HEK293 (cell line): ENCODE results near the gene FNDC3A.
"Not testable (repeated sequence)": the region's sequence is repeated elsewhere in the genome, so short reads cannot be mapped to it uniquely, and the experiment has no call there.

ENCODE experiments used
- CTCF ChIA-PET: fragments of 350-600 bp; formaldehyde crosslinking; extraction: SDS; loops from one replicate; lab custom pipeline; 2021; ENCODE audit warnings: antibody characterized with exemption; lab: Yijun Ruan, JAX
- POLR2A ChIA-PET: fragments of 300-600 bp; formaldehyde crosslinking; extraction: SDS; loops from one replicate; lab custom pipeline; 2020; ENCODE audit warnings: antibody characterized with exemption, inconsistent platforms; lab: Yijun Ruan, JAX
- H3K27ac ChIP-seq: fragments of 200-500 bp; sonication (Bioruptor generic); 2 replicates; pipeline ENCODE4 v1.5.1; 2014; ENCODE audit warnings: low read depth, low read length, control low read depth, inconsistent platforms; ENCODE audit errors: extremely low read depth
- H3K36me3 ChIP-seq, 2 experiments: fragments of 200-500 bp in 1 of 2; sonication (Bioruptor generic) in 1 of 2; 1 replicate in 1 of 2; 2 replicates in 1 of 2; pipeline ENCODE4 v1.5.1; 2014 to 2017; ENCODE audit warnings: inconsistent platforms in 2 of 2, low read length in 2 of 2; ENCODE audit not compliant: control insufficient read depth in 2 of 2, insufficient read depth in 1 of 2
- H3K4me1 ChIP-seq: fragments of 200-500 bp; sonication (Bioruptor generic); 2 replicates; pipeline ENCODE4 v1.5.1; 2014; ENCODE audit warnings: mild to moderate bottlenecking, low read length, inconsistent platforms; ENCODE audit not compliant: control insufficient read depth, insufficient read depth
- H3K4me3 ChIP-seq: 2 replicates; pipeline ENCODE4 v1.5.1; 2011; ENCODE audit warnings: low read depth, mild to moderate bottlenecking, control low read depth, low read length, moderate library complexity
- H3K9me3 ChIP-seq: fragments of 200-500 bp; sonication (Bioruptor generic); 2 replicates; pipeline ENCODE4 v1.5.1; 2014; ENCODE audit warnings: low read depth, low read length, inconsistent platforms; ENCODE audit not compliant: control insufficient read depth, insufficient read depth
- GLIS2 ChIP-seq: fragments of 450-650 bp; formaldehyde crosslinking; IDR thresholded peaks from 2 replicates; pipeline ENCODE4 v1.5.1; 2016; ENCODE audit warnings: missing biosample characterization, missing genetic modification characterization
- SETDB1 ChIP-seq: IDR thresholded peaks from one replicate; pipeline ENCODE4 v1.6.1; 2017; ENCODE audit warnings: mild to moderate bottlenecking, low read length, moderate library complexity, mixed read lengths; ENCODE audit not compliant: insufficient read length
- TRIM28 ChIP-seq: IDR thresholded peaks from 2 replicates; pipeline ENCODE4 v1.6.1; 2011; ENCODE audit warnings: low read length, control low read depth, borderline replicate concordance
- ZBTB1 ChIP-seq: fragments of 450-650 bp; formaldehyde crosslinking; IDR thresholded peaks from 2 replicates; pipeline ENCODE4 v1.5.1; 2016; ENCODE audit warnings: missing biosample characterization, missing genetic modification characterization
- ZFP37 ChIP-seq: fragments of 450-650 bp; formaldehyde crosslinking; IDR thresholded peaks from 2 replicates; pipeline ENCODE4 v1.5.1; 2016; ENCODE audit warnings: missing biosample characterization, missing genetic modification characterization
- ZNF169 ChIP-seq: fragments of 450-650 bp; formaldehyde crosslinking; IDR thresholded peaks from 2 replicates; pipeline ENCODE4 v1.5.1; 2016; ENCODE audit warnings: missing biosample characterization, missing genetic modification characterization
- ZNF48 ChIP-seq: fragments of 450-650 bp; formaldehyde crosslinking; IDR thresholded peaks from 2 replicates; pipeline ENCODE4 v1.5.1; 2016; ENCODE audit warnings: missing biosample characterization, missing genetic modification characterization
- ZNF561 ChIP-seq: fragments of 450-650 bp; IDR thresholded peaks from 2 replicates; pipeline ENCODE4 v1.5.1; 2018; ENCODE audit warnings: missing biosample characterization, missing genetic modification characterization, borderline replicate concordance
- ZNF747 ChIP-seq: fragments of 450-650 bp; formaldehyde crosslinking; IDR thresholded peaks from 2 replicates; pipeline ENCODE4 v1.5.1; 2016; ENCODE audit warnings: missing biosample characterization, missing genetic modification characterization
- TF ChIP-seq, protein P1 (sequence below): fragments of 450-650 bp; formaldehyde crosslinking; conservative IDR thresholded peaks from 2 replicates; pipeline ENCODE4 v1.5.1; 2016; ENCODE audit warnings: low read depth, missing biosample characterization, missing genetic modification characterization
- TF ChIP-seq, protein P2 (sequence below): fragments of 450-650 bp; formaldehyde crosslinking; IDR thresholded peaks from 2 replicates; pipeline ENCODE4 v1.5.0; 2017; ENCODE audit warnings: missing biosample characterization, missing genetic modification characterization, borderline replicate concordance
- TF ChIP-seq, protein P3 (sequence below): fragments of 450-650 bp; formaldehyde crosslinking; IDR thresholded peaks from 2 replicates; pipeline ENCODE4 v1.5.1; 2016; ENCODE audit warnings: missing biosample characterization, missing genetic modification characterization
- TF ChIP-seq, protein P4 (sequence below): fragments of 450-650 bp; formaldehyde crosslinking; IDR thresholded peaks from 2 replicates; pipeline ENCODE4 v1.5.1; 2016; ENCODE audit warnings: missing biosample characterization, missing genetic modification characterization
- TF ChIP-seq, protein P5 (sequence below): fragments of 450-650 bp; formaldehyde crosslinking; IDR thresholded peaks from 2 replicates; pipeline ENCODE4; 2016; ENCODE audit warnings: missing biosample characterization, missing genetic modification characterization

Gene FNDC3A

DNA sequence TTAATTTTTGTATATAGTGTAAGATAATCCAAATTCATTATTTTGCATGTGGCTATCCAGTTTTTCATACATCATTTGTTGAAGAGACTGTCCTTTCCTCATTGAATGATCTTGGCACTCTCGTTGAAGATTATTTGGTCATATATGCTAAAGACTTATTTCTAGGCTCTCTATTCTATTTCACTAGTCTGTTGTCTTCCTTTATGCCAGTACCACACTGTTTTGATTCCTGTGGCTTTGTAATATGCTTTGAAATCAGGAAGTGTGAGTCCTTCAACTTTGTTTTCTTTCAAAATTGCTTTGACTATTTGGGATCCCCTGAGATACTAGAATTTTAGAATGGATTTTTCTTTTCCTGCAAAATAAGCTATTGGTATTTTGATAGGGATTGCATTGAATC is 24.5 kb downstream of the FNDC3A start:
- TF ChIP-seq, protein P1, sequence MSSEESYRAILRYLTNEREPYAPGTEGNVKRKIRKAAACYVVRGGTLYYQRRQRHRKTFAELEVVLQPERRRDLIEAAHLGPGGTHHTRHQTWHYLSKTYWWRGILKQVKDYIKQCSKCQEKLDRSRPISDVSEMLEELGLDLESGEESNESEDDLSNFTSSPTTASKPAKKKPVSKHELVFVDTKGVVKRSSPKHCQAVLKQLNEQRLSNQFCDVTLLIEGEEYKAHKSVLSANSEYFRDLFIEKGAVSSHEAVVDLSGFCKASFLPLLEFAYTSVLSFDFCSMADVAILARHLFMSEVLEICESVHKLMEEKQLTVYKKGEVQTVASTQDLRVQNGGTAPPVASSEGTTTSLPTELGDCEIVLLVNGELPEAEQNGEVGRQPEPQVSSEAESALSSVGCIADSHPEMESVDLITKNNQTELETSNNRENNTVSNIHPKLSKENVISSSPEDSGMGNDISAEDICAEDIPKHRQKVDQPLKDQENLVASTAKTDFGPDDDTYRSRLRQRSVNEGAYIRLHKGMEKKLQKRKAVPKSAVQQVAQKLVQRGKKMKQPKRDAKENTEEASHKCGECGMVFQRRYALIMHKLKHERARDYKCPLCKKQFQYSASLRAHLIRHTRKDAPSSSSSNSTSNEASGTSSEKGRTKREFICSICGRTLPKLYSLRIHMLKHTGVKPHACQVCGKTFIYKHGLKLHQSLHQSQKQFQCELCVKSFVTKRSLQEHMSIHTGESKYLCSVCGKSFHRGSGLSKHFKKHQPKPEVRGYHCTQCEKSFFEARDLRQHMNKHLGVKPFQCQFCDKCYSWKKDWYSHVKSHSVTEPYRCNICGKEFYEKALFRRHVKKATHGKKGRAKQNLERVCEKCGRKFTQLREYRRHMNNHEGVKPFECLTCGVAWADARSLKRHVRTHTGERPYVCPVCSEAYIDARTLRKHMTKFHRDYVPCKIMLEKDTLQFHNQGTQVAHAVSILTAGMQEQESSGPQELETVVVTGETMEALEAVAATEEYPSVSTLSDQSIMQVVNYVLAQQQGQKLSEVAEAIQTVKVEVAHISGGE (tag by site-specific recombination), result no peak
- TF ChIP-seq, protein P2, sequence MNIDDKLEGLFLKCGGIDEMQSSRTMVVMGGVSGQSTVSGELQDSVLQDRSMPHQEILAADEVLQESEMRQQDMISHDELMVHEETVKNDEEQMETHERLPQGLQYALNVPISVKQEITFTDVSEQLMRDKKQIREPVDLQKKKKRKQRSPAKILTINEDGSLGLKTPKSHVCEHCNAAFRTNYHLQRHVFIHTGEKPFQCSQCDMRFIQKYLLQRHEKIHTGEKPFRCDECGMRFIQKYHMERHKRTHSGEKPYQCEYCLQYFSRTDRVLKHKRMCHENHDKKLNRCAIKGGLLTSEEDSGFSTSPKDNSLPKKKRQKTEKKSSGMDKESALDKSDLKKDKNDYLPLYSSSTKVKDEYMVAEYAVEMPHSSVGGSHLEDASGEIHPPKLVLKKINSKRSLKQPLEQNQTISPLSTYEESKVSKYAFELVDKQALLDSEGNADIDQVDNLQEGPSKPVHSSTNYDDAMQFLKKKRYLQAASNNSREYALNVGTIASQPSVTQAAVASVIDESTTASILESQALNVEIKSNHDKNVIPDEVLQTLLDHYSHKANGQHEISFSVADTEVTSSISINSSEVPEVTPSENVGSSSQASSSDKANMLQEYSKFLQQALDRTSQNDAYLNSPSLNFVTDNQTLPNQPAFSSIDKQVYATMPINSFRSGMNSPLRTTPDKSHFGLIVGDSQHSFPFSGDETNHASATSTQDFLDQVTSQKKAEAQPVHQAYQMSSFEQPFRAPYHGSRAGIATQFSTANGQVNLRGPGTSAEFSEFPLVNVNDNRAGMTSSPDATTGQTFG, result no peak
- no peak for TF ChIP-seq ZBTB1 (tag by site-specific recombination)
- TF ChIP-seq, protein P3, sequence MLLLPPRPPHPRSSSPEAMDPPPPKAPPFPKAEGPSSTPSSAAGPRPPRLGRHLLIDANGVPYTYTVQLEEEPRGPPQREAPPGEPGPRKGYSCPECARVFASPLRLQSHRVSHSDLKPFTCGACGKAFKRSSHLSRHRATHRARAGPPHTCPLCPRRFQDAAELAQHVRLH (tag by site-specific recombination), result no peak
- TF ChIP-seq, protein P4, sequence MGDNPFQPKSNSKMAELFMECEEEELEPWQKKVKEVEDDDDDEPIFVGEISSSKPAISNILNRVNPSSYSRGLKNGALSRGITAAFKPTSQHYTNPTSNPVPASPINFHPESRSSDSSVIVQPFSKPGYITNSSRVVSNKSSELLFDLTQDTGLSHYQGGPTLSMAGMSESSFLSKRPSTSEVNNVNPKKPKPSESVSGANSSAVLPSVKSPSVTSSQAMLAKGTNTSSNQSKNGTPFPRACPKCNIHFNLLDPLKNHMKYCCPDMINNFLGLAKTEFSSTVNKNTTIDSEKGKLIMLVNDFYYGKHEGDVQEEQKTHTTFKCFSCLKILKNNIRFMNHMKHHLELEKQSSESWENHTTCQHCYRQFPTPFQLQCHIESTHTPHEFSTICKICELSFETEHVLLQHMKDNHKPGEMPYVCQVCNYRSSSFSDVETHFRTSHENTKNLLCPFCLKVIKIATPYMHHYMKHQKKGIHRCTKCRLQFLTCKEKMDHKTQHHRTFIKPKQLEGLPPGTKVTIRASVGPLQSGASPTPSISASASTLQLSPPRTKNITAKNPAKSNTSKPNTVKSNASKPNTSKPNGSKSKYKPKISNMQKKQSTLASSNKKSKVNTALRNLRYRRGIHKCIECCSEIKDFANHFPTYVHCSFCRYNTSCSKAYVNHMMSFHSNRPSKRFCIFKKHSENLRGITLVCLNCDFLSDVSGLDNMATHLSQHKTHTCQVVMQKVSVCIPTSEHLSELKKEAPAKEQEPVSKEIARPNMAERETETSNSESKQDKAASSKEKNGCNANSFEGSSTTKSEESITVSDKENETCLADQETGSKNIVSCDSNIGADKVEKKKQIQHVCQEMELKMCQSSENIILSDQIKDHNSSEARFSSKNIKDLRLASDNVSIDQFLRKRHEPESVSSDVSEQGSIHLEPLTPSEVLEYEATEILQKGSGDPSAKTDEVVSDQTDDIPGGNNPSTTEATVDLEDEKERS (tag by site-specific recombination), result 0 out of 2 replicates have a peak, but pooled peaks have one; percentile 60
- no peak for TF ChIP-seq ZNF561 (tag by site-specific recombination)
- TF ChIP-seq, protein P5, sequence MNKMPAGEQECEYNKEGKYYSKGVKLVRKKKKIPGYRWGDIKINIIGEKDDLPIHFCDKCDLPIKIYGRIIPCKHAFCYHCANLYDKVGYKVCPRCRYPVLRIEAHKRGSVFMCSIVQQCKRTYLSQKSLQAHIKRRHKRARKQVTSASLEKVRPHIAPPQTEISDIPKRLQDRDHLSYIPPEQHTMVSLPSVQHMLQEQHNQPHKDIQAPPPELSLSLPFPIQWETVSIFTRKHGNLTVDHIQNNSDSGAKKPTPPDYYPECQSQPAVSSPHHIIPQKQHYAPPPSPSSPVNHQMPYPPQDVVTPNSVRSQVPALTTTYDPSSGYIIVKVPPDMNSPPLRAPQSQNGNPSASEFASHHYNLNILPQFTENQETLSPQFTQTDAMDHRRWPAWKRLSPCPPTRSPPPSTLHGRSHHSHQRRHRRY (tag by site-specific recombination), result no peak
- no peak for TF ChIP-seq GLIS2 (tag by site-specific recombination)
- TF ChIP-seq ZNF169 (tag by site-specific recombination), result no peak
- TF ChIP-seq ZFP37 (tag by site-specific recombination), result no peak
- peak; percentile 20 for TF ChIP-seq SETDB1
- TF ChIP-seq TRIM28, result no peak
- TF ChIP-seq ZNF48 (tag by site-specific recombination), result no peak
- TF ChIP-seq ZNF747 (tag by site-specific recombination), result no peak
- CTCF ChIA-PET, result interaction anchor here (0.6 to 1.1 kb wide), 3 partner anchors 22 to 280 kb away, joined by 3 read pairs; no protein-coding TSS in a partner anchor
- Histone ChIP-seq H3K4me1 (no peaks in the 10 kb centered on the region), H3K27ac (no peak overlapping the region), H3K4me3 (no peak overlapping the region), H3K36me3 (no peaks in the 10 kb centered on the region), H3K9me3 (no peaks in the 10 kb centered on the region)
- POLR2A ChIA-PET, result no interaction called here

DNA sequence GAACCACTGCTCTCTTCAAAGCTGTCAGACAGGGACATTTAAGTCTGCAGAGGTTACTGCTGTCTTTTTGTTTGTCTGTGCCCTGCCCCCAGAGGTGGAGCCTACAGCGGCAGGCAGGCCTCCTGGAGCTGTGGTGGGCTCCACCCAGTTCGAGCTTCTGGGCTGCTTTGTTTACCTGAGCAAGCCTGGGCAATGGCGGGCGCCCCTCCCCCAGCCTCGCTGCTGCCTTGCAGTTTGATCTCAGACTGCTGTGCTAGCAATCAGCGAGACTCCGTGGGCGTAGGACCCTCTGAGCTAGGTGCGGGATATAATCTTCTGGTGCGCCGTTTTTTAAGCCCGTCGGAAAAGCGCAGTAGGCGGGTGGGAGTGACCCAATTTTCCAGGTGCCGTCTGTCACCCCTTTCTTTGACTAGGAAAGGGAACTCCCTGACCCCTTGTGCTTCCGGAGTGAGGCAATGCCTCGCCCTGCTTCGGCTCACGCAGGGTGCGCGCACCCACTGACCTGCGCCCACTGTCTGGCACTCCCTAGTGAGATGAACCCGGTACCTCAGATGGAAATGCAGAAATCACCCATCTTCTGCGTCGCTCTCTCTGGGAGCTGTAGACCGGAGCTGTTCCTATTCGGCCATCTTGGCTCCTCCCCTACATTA is 43.4 kb downstream of the FNDC3A start:
- H3K4me1 ChIP-seq, H3K36me3 ChIP-seq, H3K4me3 ChIP-seq, POLR2A ChIA-PET, H3K9me3 ChIP-seq, H3K27ac ChIP-seq, CTCF ChIA-PET: not testable (repeated sequence)
